SK-N-SH (cell line): Measurements from ENCODE around the gene SSBP1.

Source experiments
- EP300 ChIP-seq, 2 experiments: IDR thresholded peaks; 2 replicates each; pipeline versions ENCODE4 v1.4.0 to v1.6.1; 2012; ENCODE audit warnings: borderline replicate concordance in 1 of 2, low read depth in 1 of 2, low read length in 1 of 2
- GATA2 ChIP-seq: sonication (generic); formaldehyde crosslinking; IDR thresholded peaks from 2 replicates; pipeline ENCODE4 v1.5.0; 2020; ENCODE audit warnings: mild to moderate bottlenecking, missing genetic modification reagents
- JUND ChIP-seq: IDR thresholded peaks from 2 replicates; pipeline ENCODE4 v1.4.0; 2012
- NFIC ChIP-seq: IDR thresholded peaks from 2 replicates; pipeline ENCODE4 v1.4.0; 2012; ENCODE audit warnings: borderline replicate concordance
- POLR2AphosphoS5 ChIP-seq: IDR thresholded peaks from 2 replicates; pipeline ENCODE4 v1.6.1; 2012; ENCODE audit warnings: low read depth, low read length
- TAF1 ChIP-seq: IDR thresholded peaks from 2 replicates; pipeline ENCODE4 v1.6.1; 2012; ENCODE audit warnings: low read depth, mild to moderate bottlenecking, low read length, moderate library complexity, borderline replicate concordance
- TEAD4 ChIP-seq: IDR thresholded peaks from 2 replicates; pipeline ENCODE4 v1.4.0; 2012; ENCODE audit warnings: mild to moderate bottlenecking, borderline replicate concordance; ENCODE audit not compliant: insufficient read depth
- TF ChIP-seq, protein P1 (sequence below): IDR thresholded peaks from 2 replicates; pipeline ENCODE4 v1.6.1; 2012; ENCODE audit warnings: mild to moderate bottlenecking, low read depth, low read length, moderate library complexity
- TF ChIP-seq, protein P2 (sequence below): IDR thresholded peaks from 2 replicates; pipeline ENCODE4; 2012
- TF ChIP-seq, protein P3 (sequence below): IDR thresholded peaks from 2 replicates; pipeline ENCODE4 v1.4.0; 2012; ENCODE audit warnings: low read depth, borderline replicate concordance
- TF ChIP-seq, protein P4 (sequence below): fragments of 200-600 bp; sonication (generic); IDR thresholded peaks from 2 replicates; pipeline ENCODE4 v1.6.1; 2017; ENCODE audit warnings: antibody characterized with exemption, mild to moderate bottlenecking, moderate library complexity

DNA sequence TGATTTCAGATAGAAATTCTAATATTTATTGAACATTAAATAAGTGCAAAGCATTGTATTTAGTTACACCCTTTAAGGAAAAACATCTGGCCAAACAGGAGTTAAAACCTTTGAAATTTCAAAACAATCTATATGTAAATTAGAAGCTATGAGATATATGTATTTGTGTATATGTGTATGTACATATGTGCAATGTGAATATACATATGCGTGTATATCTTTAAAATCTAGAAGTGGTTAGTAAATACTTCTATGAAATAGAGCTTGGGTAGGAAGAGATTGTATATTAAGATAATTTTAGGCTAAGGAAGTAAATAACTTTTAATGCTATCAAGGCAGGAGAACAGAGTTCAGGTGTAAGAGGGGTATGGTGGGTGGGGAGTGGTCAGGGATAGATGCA is 20.7 kb upstream of the SSBP1 start:
- TF ChIP-seq, protein P1, sequence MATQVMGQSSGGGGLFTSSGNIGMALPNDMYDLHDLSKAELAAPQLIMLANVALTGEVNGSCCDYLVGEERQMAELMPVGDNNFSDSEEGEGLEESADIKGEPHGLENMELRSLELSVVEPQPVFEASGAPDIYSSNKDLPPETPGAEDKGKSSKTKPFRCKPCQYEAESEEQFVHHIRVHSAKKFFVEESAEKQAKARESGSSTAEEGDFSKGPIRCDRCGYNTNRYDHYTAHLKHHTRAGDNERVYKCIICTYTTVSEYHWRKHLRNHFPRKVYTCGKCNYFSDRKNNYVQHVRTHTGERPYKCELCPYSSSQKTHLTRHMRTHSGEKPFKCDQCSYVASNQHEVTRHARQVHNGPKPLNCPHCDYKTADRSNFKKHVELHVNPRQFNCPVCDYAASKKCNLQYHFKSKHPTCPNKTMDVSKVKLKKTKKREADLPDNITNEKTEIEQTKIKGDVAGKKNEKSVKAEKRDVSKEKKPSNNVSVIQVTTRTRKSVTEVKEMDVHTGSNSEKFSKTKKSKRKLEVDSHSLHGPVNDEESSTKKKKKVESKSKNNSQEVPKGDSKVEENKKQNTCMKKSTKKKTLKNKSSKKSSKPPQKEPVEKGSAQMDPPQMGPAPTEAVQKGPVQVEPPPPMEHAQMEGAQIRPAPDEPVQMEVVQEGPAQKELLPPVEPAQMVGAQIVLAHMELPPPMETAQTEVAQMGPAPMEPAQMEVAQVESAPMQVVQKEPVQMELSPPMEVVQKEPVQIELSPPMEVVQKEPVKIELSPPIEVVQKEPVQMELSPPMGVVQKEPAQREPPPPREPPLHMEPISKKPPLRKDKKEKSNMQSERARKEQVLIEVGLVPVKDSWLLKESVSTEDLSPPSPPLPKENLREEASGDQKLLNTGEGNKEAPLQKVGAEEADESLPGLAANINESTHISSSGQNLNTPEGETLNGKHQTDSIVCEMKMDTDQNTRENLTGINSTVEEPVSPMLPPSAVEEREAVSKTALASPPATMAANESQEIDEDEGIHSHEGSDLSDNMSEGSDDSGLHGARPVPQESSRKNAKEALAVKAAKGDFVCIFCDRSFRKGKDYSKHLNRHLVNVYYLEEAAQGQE = no peak
- TF ChIP-seq POLR2AphosphoS5 (no peak), TEAD4 (no peak), EP300 (IDR thresholded peaks at IDR 0.05; ENCODE audit: borderline replicate concordance in 1 of 2, low read depth in 1 of 2, low read length in 1 of 2) (no peak), JUND (no peak), NFIC (no peak), GATA2 (CRISPR knock-in tag) (no peak), TAF1 (no peak)
- TF ChIP-seq, protein P2, sequence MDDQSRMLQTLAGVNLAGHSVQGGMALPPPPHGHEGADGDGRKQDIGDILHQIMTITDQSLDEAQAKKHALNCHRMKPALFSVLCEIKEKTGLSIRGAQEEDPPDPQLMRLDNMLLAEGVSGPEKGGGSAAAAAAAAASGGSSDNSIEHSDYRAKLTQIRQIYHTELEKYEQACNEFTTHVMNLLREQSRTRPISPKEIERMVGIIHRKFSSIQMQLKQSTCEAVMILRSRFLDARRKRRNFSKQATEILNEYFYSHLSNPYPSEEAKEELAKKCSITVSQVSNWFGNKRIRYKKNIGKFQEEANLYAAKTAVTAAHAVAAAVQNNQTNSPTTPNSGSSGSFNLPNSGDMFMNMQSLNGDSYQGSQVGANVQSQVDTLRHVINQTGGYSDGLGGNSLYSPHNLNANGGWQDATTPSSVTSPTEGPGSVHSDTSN = no peak
- TF ChIP-seq, protein P3, sequence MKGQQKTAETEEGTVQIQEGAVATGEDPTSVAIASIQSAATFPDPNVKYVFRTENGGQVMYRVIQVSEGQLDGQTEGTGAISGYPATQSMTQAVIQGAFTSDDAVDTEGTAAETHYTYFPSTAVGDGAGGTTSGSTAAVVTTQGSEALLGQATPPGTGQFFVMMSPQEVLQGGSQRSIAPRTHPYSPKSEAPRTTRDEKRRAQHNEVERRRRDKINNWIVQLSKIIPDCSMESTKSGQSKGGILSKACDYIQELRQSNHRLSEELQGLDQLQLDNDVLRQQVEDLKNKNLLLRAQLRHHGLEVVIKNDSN = no peak
- TF ChIP-seq, protein P4, sequence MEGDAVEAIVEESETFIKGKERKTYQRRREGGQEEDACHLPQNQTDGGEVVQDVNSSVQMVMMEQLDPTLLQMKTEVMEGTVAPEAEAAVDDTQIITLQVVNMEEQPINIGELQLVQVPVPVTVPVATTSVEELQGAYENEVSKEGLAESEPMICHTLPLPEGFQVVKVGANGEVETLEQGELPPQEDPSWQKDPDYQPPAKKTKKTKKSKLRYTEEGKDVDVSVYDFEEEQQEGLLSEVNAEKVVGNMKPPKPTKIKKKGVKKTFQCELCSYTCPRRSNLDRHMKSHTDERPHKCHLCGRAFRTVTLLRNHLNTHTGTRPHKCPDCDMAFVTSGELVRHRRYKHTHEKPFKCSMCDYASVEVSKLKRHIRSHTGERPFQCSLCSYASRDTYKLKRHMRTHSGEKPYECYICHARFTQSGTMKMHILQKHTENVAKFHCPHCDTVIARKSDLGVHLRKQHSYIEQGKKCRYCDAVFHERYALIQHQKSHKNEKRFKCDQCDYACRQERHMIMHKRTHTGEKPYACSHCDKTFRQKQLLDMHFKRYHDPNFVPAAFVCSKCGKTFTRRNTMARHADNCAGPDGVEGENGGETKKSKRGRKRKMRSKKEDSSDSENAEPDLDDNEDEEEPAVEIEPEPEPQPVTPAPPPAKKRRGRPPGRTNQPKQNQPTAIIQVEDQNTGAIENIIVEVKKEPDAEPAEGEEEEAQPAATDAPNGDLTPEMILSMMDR = no peak
